Activated CD8-positive, alpha-beta memory T cell treated with anti-CD3 and anti-CD28 coated beads, Interleukin-2, amount 50 U/mL, for 24 hours (primary cell): ENCODE results near the gene ANKRD40.
"Not testable (repeated sequence)": the region's sequence is repeated elsewhere in the genome, so short reads cannot be mapped to it uniquely, and the experiment has no call there.

ENCODE experiments used
- DNase-seq: peaks from one replicate; pipeline ENCODE4 v3.0.0-alpha.2; 2020; ENCODE audit errors: extremely low read depth

Gene ANKRD40

GRCh38 chr17:50712641-50713040 is 4.9 kb upstream of the ANKRD40 start:
- DNase-seq = no peak

GRCh38 chr17:50710650-50711049 is 2.9 kb upstream of the ANKRD40 start:
- DNase-seq = no peak

- no peak for DNase-seq
These were observed 2.3 kb upstream of the ANKRD40 start for GRCh38 chr17:50710025-50710424.

GRCh38 chr17:50709053-50709452 is 1.3 kb upstream of the ANKRD40 start:
- not testable (repeated sequence) for DNase-seq

GRCh38 chr17:50708050-50709000 is 611 bp upstream of the ANKRD40 start:
- no peak for DNase-seq

- no peak for DNase-seq
These were observed 4.6 kb downstream of the ANKRD40 start for GRCh38 chr17:50703162-50703561.

GRCh38 chr17:50699410-50699809 is 8.3 kb downstream of the ANKRD40 start:
- no peak for DNase-seq

GRCh38 chr17:50697663-50698272 is 9.9 kb downstream of the ANKRD40 start:
- no peak for DNase-seq

GRCh38 chr17:50697062-50697461 is 10.7 kb downstream of the ANKRD40 start:
- DNase-seq = no peak

GRCh38 chr17:50696365-50696879 is 11.3 kb downstream of the ANKRD40 start:
- no peak for DNase-seq

GRCh38 chr17:50693036-50693682 is 14.6 kb downstream of the ANKRD40 start:
- DNase-seq = no peak

- no peak for DNase-seq
These were observed 15.2 kb downstream of the ANKRD40 start for GRCh38 chr17:50692448-50693035.

GRCh38 chr17:50691550-50692447 is 15.9 kb downstream of the ANKRD40 start:
- DNase-seq = no peak

GRCh38 chr17:50690887-50691549 is 16.7 kb downstream of the ANKRD40 start:
- no peak for DNase-seq

- no peak for DNase-seq
These were observed 17.5 kb downstream of the ANKRD40 start for GRCh38 chr17:50689956-50690886.

- no peak for DNase-seq
These were observed 18.5 kb downstream of the ANKRD40 start for GRCh38 chr17:50689251-50689650.

GRCh38 chr17:50688245-50688644 is 19.5 kb downstream of the ANKRD40 start:
- DNase-seq = no peak

- no peak for DNase-seq
These were observed 20.3 kb downstream of the ANKRD40 start for GRCh38 chr17:50687200-50688066.
